IPS DF 4.7 (cell line): ENCODE measurements around the gene MMAB.

Source experiments
- DNase-seq: peaks from one replicate; pipeline ENCODE4 v3.0.0-alpha.2; 2013; ENCODE audit warnings: low spot score; ENCODE audit errors: extremely low read depth

The MMAB gene

GRCh38 chr12:109560867-109561710 lies 12.2 kb downstream of the MMAB start:
- DNase-seq, result no peak

GRCh38 chr12:109559601-109560000 lies 13.7 kb downstream of the MMAB start:
- DNase-seq, result no peak

DNA sequence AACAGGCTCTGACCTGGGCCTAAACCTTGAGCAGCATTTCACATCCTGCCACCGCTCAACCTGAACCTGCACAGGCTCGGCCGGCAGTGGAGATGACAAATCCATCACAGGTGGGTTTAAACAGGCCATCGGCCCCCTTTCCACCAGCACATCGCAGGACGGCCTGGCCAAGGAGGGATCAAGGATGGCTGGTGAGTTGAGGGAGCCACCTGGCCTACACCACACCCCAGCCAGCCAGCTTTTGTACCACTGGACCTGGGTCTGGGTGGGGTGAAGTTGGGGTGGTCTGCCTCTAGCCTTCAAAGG lies 14.2 kb downstream of the MMAB start:
- no peak for DNase-seq

DNA sequence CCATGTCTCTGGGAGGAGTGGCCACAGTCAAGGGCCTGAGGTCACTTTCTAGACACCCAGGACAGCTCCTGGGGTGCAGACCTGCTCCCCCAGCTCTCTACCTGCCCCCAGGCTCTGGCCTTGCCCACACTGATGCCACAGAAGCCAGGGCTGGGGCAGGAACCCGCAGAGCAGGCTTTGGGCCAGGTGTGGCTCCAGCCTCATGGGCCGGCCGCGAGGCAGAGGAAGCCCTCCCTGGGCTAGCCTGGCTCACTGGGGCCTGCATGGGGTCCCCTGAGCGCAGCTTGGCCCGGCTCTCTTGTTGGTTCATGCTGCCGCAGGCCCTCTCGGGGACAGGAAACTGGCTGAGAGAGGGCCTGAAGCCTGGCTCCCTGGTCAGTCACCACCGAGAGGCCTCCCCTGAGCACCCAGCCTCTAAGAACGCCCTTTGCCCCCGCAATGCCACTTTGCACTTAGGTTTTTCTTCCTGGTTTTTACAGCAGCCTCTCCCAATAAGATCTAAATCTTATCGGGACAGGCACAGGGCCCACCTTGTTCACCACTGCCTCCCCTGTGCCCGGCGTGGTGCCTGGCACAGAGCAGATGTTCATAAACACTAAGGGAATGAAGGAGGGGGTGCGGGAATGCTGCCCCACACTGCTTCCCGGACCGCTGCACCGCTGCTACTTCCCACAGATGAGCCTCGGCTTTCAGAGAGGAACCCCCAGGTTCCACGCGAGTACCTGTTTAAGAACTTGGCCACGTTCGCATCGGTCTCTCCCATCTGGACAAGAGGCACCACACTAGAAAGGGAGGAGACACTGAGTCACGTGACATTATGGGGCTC lies 14.7 kb downstream of the MMAB start:
- no peak for DNase-seq

- no peak for DNase-seq
Measured at GRCh38 chr12:109557805-109558204, 15.5 kb downstream of the MMAB start.

- DNase-seq, result no peak
Measured at GRCh38 chr12:109557200-109557599, 16.1 kb downstream of the MMAB start.

DNA sequence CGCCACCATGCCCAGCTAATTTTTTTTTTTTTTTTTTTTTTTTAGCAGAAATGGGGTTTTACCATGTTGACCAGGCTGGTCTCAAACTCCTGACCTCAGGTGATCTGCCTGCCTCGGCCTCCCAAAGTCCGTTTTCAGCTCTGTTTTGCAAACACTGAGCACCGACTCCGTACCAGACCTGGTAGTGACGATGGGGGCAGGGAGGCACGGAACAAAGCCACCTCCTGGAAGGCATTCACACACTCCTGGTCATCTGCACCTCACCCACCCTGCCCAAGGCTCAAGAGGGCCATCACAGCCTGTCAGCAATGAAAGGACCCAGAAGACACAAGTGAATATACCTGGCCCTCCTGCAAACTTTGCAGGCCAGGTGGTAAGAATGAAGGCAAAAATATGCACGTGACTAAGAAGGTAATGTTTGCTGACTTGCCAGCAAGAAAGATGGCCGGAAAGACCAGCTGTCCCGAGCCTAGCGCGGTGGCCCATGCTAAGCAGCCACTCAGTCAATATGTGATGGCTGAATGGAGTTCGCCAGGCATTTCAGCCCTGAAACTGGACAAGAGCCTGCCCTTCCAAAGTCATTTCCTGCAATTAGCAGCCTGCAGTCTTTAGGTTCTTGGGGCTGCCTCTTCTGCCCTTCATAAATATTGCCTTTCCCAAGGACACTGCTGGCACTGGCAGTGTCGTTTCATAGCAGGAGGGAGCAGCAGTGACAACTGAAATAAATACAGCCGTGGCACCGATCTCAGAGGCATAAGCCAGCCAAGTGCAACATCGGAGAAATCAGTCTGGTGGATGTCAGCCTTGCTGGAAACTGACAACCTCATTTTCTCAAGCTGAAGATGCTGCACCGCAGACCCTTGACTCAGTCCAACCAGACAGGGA lies 17.6 kb downstream of the MMAB start:
- no peak for DNase-seq

DNA sequence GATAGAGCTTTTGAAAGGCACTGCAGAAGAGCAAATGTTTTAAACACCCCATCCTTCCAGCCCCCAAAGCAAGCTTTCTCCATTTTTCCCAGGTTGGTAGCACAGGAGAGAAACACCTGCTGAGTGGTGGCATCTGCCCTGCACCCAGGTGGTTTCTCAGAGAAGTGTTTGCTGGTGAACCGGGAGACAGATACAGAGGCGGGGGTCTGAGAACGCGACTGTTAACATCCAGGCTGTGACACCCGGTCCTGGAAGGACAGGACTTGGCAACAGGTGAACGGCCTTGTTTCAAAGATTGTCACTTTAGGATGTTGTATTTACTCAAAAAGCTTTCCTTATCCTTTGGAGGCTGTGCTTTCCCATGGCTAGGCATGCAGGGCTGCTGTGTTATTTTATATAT lies 18.5 kb downstream of the MMAB start:
- DNase-seq, result no peak

DNA sequence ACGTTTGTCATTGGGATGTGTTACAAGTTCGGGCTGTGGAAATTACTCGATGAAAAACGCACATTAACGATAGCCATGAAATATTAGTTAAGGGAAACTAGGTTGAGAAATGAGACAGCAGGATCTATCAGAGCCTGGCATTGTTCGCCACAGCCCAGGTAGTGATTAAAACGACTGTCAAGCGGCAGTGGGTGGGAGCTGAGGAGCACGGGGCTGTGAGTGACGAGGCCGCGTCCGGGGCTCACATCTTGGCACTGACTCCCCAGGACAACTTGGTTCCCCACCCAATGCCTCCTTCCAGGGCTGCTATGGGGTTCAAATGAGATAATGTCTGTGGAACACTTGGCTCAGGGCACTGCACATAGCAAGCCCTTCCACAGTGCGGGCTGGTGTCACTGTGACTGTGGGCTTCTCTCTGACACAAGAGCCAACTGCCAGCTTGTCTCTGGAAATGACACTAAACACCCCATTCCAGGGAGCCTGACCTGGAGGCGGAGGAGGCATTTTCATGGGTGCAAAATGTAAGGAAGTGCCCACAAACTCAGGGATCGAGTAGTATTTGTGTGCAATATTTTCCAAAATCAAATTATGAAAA lies 19.3 kb downstream of the MMAB start:
- no peak for DNase-seq

DNA sequence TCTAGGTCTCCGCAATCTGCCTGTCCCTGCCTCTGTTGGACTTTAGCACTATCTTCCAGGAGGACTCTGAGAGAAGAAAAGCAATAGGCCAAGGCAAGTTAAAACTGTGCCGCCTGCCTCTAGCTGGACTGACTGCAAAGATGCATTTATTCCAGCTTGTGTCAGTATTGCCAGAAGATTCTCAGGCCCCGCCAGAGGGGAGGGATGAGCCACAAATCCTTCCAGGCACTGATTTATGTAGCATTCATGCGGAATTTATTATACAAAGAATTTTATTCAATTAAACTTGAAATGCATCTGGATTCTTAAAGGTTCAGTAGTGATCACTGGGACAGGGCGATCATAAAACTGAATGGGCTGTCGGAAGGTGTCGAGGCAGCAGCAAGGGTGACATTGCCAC lies 19.8 kb downstream of the MMAB start:
- no peak for DNase-seq

DNA sequence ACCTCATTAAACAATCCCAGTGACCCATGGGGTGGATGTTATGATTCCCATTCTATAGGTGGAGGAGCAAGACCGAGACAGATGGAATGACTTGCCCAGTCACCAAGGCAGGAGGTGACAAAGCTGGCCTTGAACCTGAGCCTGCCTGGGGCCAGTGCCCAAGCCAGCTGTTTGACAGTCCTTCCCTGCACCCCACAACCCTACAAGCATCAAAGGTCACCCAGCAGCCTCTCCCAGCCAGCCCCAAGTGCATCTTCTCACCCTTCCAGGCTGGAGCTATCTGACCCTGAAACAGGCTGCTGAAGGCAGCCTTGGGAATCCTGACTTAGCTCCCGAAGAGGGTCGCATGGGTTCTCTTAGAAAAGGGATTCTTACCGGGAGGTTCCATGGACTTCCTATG lies 20.3 kb downstream of the MMAB start:
- DNase-seq, result no peak

- no peak for DNase-seq
Measured at GRCh38 chr12:109551108-109551507, 22.2 kb downstream of the MMAB start.

DNA sequence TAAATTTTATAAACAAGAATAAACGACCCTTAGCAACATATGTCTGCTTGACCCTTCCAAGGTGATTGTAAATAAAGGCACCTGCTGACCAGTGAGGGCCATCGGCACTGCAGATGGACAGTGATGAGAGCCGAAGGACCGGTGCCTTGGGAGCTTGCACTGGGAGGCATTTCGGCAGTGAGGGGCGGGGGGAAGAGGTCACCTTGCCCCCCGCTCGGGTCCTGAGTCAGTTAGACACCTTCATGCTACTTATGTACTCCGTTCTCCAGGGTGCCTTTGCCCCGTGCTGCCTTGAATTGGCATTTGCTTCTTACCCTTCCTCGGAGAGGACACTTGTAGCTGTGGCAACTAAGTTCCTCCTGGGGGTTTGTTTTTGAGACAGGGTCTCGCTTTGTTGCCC lies 23.0 kb downstream of the MMAB start:
- no peak for DNase-seq

- DNase-seq, result no peak
Measured at GRCh38 chr12:109549613-109550270, 23.6 kb downstream of the MMAB start.

DNA sequence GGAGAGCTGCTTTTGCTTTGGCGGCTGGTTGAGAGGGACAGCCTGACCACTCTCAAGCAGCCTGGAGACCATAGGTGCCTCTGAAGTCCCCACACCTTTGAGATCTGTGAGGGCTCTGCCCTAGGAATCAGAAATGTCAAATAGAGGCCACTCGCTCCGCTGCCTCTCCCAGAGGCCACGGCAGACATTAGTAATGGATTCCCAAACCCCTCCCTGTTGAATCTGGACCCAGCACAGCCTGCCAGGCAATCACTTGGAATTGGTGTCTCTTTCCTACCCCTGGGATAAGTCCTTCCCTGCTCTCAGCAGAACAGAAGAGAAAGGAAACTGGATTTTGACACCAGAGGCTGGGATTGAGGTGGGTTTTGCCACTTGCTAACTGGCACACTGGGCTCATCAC lies 25.0 kb downstream of the MMAB start:
- DNase-seq, result no peak

DNA sequence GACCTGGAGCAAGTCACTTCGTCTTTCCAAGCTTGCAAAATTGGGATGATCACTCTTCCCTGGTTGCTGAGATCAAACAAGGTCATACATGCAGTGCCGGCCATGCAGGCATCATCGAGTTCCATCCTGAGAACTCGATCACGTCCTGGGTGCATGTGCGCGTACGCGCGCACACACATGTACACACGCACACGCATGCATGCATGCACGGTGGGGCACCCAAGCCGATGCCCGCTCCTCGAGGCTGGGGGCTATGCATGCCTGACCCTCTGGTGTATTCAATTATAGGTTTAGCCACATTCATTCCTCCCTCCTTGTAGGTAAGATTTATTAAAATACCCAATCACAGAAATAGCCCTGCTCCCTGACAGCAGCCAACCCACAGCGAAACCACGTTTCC lies 26.0 kb downstream of the MMAB start:
- DNase-seq, result no peak

DNA sequence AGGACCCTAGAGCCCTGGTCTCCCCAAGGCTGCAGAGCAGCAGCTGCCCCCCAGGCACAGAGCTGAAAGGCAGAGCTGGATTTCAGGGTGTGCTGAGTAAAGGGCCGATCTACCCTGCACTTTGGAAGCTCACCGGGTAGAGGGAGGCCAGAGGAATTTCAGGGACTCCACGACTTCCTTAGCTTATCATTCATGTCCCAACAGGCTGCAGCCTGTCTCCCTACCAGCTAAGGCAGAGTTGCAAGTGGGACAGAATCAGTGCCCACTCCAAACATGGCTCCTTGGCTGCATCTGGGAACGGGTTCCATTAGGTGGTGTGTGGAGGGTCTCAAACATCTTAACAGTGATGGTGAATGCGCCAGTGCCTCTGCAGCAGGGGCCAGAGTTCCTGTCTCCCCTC lies 27.5 kb downstream of the MMAB start:
- DNase-seq, result no peak

DNA sequence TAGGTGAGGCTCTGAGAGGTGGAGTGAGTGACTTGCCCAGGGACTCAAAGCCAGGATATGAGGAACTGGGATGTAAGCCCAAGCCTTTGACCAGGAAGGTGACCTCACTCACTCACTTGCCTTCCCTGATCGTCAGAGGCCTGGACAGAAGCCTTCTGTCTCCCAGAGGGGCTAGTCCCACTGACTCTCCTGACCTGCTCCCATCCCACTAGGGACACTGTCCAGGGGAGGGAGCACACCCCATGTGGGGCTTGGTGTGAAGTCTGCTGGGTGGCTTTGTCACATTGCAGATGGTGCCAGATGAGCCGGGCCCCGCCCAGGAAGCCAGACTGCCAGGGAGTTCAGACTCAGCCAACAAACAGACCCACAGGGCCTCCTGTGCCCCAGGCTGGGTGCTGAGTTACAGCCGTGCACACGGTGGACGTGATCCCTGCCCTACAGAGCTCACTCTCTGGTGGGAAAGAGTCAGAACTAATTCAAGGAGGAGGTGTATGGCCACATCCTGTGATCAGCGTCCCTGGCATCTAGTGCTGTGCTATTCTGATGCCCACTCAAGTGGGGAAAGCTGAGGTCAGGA lies 28.3 kb downstream of the MMAB start:
- no peak for DNase-seq

- DNase-seq, result no peak
Measured at GRCh38 chr12:109542876-109543275, 30.4 kb downstream of the MMAB start.

DNA sequence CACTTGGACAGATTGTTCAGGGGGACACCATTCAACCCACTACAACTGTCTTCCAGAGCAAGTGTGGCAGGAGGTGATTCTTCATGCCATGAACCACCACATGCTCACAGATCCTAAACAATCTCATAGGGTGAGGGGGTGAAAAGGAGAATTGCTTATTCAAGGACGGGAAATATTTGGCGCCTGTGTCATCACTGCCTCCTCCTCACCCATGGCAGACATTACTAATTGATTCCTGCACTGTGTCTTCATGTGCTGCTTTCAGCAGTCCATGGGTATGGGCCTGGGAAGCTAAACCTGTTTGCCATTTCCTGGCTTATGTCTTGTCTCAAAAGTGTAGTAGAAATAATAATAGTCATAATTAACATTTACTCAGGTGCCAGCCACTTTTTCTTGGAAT lies 31.3 kb downstream of the MMAB start:
- no peak for DNase-seq

GRCh38 chr12:109541413-109541726 lies 31.9 kb downstream of the MMAB start:
- DNase-seq, result no peak
